ENCODE measurements around the gene FAM200B.

Gene FAM200B

DNA sequence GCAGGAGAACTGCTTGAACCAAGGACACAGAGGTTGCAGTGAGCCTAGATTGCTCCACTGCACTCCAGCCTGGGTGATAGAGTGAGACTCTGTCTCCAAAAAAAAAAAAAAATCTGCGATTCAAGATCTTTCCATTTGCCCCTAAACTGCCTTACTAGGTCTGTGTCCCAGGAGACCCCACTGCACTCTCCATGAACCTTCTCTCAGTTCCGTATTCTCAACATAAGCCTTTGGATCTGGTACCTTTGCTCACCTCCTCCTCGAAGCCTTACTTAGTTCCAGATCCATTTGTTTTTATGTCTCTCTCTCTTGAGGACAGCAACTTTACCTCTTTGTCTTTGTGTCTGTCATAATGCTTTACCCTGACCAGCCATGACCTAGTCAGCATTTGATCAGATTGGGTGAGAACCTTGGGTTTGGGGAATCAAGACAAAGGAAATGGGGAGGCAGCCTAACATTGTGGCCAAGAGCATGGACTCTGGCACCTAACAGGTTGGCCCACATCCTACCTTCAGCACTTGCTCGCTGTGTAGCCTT, 55.0 kb downstream of the FAM200B start:
- no peak for DNase-seq (ENCODE audit: low read depth, low spot score)

DNA sequence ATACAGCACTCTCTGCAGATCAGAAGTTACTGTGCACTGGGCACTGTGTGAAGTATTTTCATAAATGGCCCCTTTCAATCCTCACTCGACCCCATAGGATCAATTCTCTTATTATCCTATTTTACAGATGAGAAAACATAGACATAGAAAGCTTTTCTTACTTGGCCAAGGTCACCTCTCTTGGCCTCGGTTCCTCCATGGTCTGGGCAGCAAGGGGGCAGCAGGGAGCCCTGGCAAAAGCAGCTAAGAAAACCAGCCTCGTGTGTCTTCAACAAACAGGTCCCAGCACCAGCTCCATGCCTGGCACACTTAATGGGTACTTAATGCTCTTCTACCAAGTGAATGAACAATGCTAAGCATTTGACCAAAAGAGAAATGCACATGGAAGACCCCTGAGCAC, 55.6 kb downstream of the FAM200B start:
- no peak for DNase-seq (ENCODE audit: low read depth, low spot score)

DNA sequence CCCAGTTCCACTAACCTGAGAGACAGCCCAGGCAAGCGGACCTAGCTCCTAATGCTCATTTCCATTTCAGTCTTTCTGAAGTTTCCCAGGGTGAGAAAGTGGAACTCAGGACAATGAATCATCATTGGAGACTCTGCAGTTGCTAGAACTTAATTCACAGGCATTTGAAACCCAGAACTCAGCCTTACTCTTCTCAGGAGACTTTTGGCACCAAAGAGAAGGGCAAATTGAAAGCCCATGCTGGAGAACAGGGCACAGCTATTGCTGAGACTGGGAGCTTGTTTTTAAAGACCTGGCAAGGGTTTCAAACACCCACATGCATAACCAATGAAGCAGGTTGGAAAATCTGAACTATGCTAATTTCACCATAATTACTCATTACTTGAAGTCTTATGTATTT, 57.2 kb downstream of the FAM200B start:
- no peak for DNase-seq (ENCODE audit: low read depth, low spot score)
